HG02588 (cell line): ENCODE measurements around the gene SLC11A1.

Experiments used
- ATAC-seq: cut with Tn5 transposase; IDR thresholded peaks from one replicate; pipeline ENCODE4 v1.9.1; 2021; ENCODE audit warnings: mild to moderate bottlenecking, moderate library complexity; ENCODE audit not compliant: unreplicated experiment

The SLC11A1 gene

GRCh38 chr2:218381916-218382366 lies at the start of gene SLC11A1:
TSS of gene SLC11A1 (plus strand) at chr2:218382273. CDS start at chr2:218382369, 96 bp downstream.
- no peak for ATAC-seq

- ATAC-seq: no peak
Observed at GRCh38 chr2:218332288-218332687, 49.8 kb upstream of the SLC11A1 start.

- ATAC-seq: no peak
Observed at GRCh38 chr2:218332920-218333645, 49.0 kb upstream of the SLC11A1 start.

- no peak for ATAC-seq
Observed at GRCh38 chr2:218334531-218334930, 47.5 kb upstream of the SLC11A1 start.

GRCh38 chr2:218340656-218341055 lies 41.4 kb upstream of the SLC11A1 start:
- no peak for ATAC-seq

GRCh38 chr2:218341381-218341780 lies 40.7 kb upstream of the SLC11A1 start:
- ATAC-seq: no peak

- no peak for ATAC-seq
Observed at GRCh38 chr2:218342837-218343236, 39.2 kb upstream of the SLC11A1 start.

GRCh38 chr2:218343591-218343990 lies 38.5 kb upstream of the SLC11A1 start:
- ATAC-seq: no peak

GRCh38 chr2:218344090-218344754 lies 37.9 kb upstream of the SLC11A1 start:
- no peak for ATAC-seq

- no peak for ATAC-seq
Observed at GRCh38 chr2:218344755-218345417, 37.2 kb upstream of the SLC11A1 start.

- ATAC-seq: no peak
Observed at GRCh38 chr2:218345491-218346236, 36.4 kb upstream of the SLC11A1 start.

- ATAC-seq: no peak
Observed at GRCh38 chr2:218347172-218347571, 34.9 kb upstream of the SLC11A1 start.

GRCh38 chr2:218354045-218354444 lies 28.0 kb upstream of the SLC11A1 start:
- ATAC-seq: no peak

- no peak for ATAC-seq
Observed at GRCh38 chr2:218354850-218355443, 27.1 kb upstream of the SLC11A1 start.

- ATAC-seq: no peak
Observed at GRCh38 chr2:218357236-218358177, 24.6 kb upstream of the SLC11A1 start.

GRCh38 chr2:218360453-218360852 lies 21.6 kb upstream of the SLC11A1 start:
- no peak for ATAC-seq

GRCh38 chr2:218362606-218363005 lies 19.5 kb upstream of the SLC11A1 start:
- ATAC-seq: no peak

- no peak for ATAC-seq
Observed at GRCh38 chr2:218363736-218364135, 18.3 kb upstream of the SLC11A1 start.

- ATAC-seq: no peak
Observed at GRCh38 chr2:218364196-218364595, 17.9 kb upstream of the SLC11A1 start.
